ENCODE data around the gene GNRH2. TPM values are rescaled to one million over a fixed set of nuclear protein-coding genes. Genes with fewer than 3 reads are reported as not detected.

GNRH2 gene
- total RNA-seq, 1 experiment from 2014 or later = 0.50 TPM

DNA sequence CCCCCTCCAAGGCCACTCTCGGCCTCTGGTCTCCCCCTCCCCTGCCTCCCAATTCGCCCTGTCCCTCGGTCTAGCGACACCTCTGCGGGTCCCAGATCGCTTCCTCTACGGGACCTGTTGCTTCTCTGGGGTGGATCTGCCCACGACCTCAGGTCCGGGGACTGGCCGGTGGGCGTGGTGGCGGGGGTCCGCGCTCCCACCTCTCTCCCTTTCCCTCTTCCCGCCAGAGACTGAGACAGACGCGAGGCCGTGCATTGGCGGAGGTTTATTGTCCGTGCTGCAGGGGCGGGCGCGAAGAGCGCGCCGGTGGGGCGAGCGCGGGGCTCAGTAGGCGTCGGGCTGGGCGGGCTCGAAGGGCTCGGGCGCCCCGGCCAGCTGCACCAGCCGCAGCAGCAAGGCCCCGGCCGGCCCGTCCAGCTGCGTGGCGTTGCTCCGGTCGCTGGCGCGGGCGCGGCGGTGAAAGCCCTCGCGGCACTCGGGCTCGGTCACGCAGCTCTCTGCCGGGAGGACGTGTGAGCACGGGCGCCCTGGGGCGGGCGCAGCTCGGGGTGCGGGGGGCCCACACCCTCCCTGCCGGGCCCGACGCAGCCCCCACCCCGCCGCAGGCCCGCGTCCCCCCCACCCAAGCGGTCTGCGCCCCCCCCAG is 39.0 kb downstream of the GNRH2 start:
- no peak for TF ChIP-seq CTCF (IDR thresholded peaks at IDR 0.05; ENCODE audit: unreplicated experiment)
- CTCF ChIA-PET = interaction anchor here (0.7 kb wide), 1 partner anchor 503 kb away, joined by 3 read pairs; no protein-coding TSS in a partner anchor
- Mint-ChIP-seq H3K9me3 (ENCODE audit: low read depth, unreplicated experiment) (no peaks in the 10 kb centered on the region), H3K27ac (ENCODE audit: unreplicated experiment) (no peak overlapping the region), H3K36me3 (ENCODE audit: insufficient read depth, unreplicated experiment) (no peaks in the 10 kb centered on the region), H3K4me3 (ENCODE audit: low read depth, unreplicated experiment) (no peak overlapping the region), H3K27me3 (ENCODE audit: unreplicated experiment) (peaks cover 51% of the 10 kb centered on the region), H3K4me1 (ENCODE audit: low read depth, unreplicated experiment) (no peaks in the 10 kb centered on the region)
- BruUV-seq (replicated peaks) = no TSS peak
- DNase-seq = no peak
- intact Hi-C loops (cut with micrococcal nuclease; ENCODE audit: unreplicated experiment) = no loop called here

- no peak overlapping the region for H3K27ac Mint-ChIP-seq (ENCODE audit: unreplicated experiment)
- no peaks in the 10 kb centered on the region for H3K9me3 Mint-ChIP-seq (ENCODE audit: low read depth, unreplicated experiment)
- CTCF ChIA-PET = interaction anchor here (0.7 kb wide), 1 partner anchor 504 kb away, joined by 3 read pairs; no protein-coding TSS in a partner anchor
- no peak for DNase-seq
- H3K4me3 Mint-ChIP-seq (ENCODE audit: low read depth, unreplicated experiment) = no peak overlapping the region
- no peak for TF ChIP-seq CTCF (IDR thresholded peaks at IDR 0.05; ENCODE audit: unreplicated experiment)
- no peaks in the 10 kb centered on the region for H3K36me3 Mint-ChIP-seq (ENCODE audit: insufficient read depth, unreplicated experiment)
- no TSS peak for BruUV-seq (replicated peaks)
- peaks cover 51% of the 10 kb centered on the region for H3K27me3 Mint-ChIP-seq (ENCODE audit: unreplicated experiment)
- intact Hi-C loops (cut with micrococcal nuclease; ENCODE audit: unreplicated experiment) = no loop called here
- no peaks in the 10 kb centered on the region for H3K4me1 Mint-ChIP-seq (ENCODE audit: low read depth, unreplicated experiment)
These were observed 39.8 kb downstream of the GNRH2 start for GRCh38 chr20:3082955-3083952.

GRCh38 chr20:3084283-3084985 is 41.0 kb downstream of the GNRH2 start, which contains the start of gene AVP:
TSS of gene AVP (minus strand) at chr20:3084724. CDS start at chr20:3084674, 50 bp downstream.
- H3K27ac Mint-ChIP-seq (ENCODE audit: unreplicated experiment) = no peak within 1 kb of the TSS
- no peak within 1 kb of the TSS for H3K4me3 Mint-ChIP-seq (ENCODE audit: low read depth, unreplicated experiment)
- no peaks in the 10 kb centered on the region for H3K4me1 Mint-ChIP-seq (ENCODE audit: low read depth, unreplicated experiment)
- H3K36me3 Mint-ChIP-seq (ENCODE audit: insufficient read depth, unreplicated experiment) = no peaks in the 10 kb centered on the region
- no peaks in the 10 kb centered on the region for H3K9me3 Mint-ChIP-seq (ENCODE audit: low read depth, unreplicated experiment)
- intact Hi-C loops (cut with micrococcal nuclease; ENCODE audit: unreplicated experiment) = no loop called here
- peaks cover 59% of the 10 kb centered on the region for H3K27me3 Mint-ChIP-seq (ENCODE audit: unreplicated experiment)
- no peak for TF ChIP-seq CTCF (IDR thresholded peaks at IDR 0.05; ENCODE audit: unreplicated experiment)
- DNase-seq = no peak
- no TSS peak for BruUV-seq (replicated peaks)
- CTCF ChIA-PET = no interaction called here

GRCh38 chr20:3084986-3085360 is 41.6 kb downstream of the GNRH2 start:
- Mint-ChIP-seq H3K27ac (ENCODE audit: unreplicated experiment) (no peak overlapping the region), H3K27me3 (ENCODE audit: unreplicated experiment) (peaks cover 63% of the 10 kb centered on the region), H3K36me3 (ENCODE audit: insufficient read depth, unreplicated experiment) (no peaks in the 10 kb centered on the region), H3K4me1 (ENCODE audit: low read depth, unreplicated experiment) (no peaks in the 10 kb centered on the region), H3K4me3 (ENCODE audit: low read depth, unreplicated experiment) (no peak overlapping the region), H3K9me3 (ENCODE audit: low read depth, unreplicated experiment) (no peaks in the 10 kb centered on the region)
- intact Hi-C loops (cut with micrococcal nuclease; ENCODE audit: unreplicated experiment) = no loop called here
- DNase-seq = no peak
- CTCF ChIA-PET = interaction anchor here (0.5 kb wide), 1 partner anchor 907 kb away, joined by 3 read pairs; no protein-coding TSS in a partner anchor
- no TSS peak for BruUV-seq (replicated peaks)
- TF ChIP-seq CTCF (IDR thresholded peaks at IDR 0.05; ENCODE audit: unreplicated experiment) = no peak
